ENCODE results near the gene RNF212B. TPM values are rescaled to one million over a fixed set of nuclear protein-coding genes. Genes with fewer than 3 reads are reported as not detected.
A peak's percentile ranks its signal among the peaks of the same experiment; 100 is the strongest.

RNF212B gene
- total RNA-seq, 1 experiment from 2014 or later, result not detected

DNA sequence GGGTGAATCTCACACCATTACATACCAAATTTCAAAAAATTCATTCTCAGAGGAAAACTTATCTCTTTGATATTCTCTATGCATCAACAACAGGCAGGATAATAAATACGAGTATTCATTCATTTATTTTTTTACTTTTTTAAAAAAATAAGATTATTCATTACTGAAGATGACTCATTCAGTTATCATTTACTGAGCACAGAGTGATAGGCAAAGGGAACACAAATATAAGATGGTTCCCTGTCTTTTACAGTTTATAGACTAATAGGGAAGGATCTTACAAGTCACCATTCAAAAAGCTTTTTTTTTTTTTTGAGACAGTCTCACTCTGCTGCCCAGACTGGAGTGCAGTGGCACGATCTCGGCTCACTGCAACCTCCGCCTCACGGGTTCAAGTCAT is 78.6 kb downstream of the RNF212B start:
- Histone ChIP-seq H3K4me1 (ENCODE audit: control insufficient read depth, insufficient read depth, low read length) (no peaks in the 10 kb centered on the region), H3K9me3 (ENCODE audit: control insufficient read depth, insufficient read depth, low read depth, low read length) (no peaks in the 10 kb centered on the region), H3K36me3 (ENCODE audit: control insufficient read depth, insufficient read depth, low read length) (no peaks in the 10 kb centered on the region; the same call in 1 of the 2 replicates), H3K4me3 (ENCODE audit: low read depth in 2 of 2, low read length in 2 of 2) (no peak overlapping the region), H3K27me3 (ENCODE audit: control insufficient read depth, insufficient read depth, low read length) (no peaks in the 10 kb centered on the region), H3K27ac (ENCODE audit: low read length) (no peak overlapping the region)
- in situ Hi-C loops (cut with HindIII; ENCODE audit: low pct_unique_long_range_greater_than_20kb, low sequenced_read_pairs), result no loop called here
- ATAC-seq (no peak), DNase-seq (ENCODE audit: low read depth, low spot score) (no peak)
- TF ChIP-seq SIN3A (IDR thresholded peaks at IDR 0.05; ENCODE audit: borderline replicate concordance, insufficient read depth, low read depth, low read length), result no peak
- no peak for TF ChIP-seq TCF7L2 (IDR thresholded peaks at IDR 0.05; ENCODE audit: low read depth, low read length)
- TF ChIP-seq POLR2AphosphoS5 (IDR thresholded peaks at IDR 0.05; ENCODE audit: low read depth, low read length), result no peak
- TF ChIP-seq, protein P1, sequence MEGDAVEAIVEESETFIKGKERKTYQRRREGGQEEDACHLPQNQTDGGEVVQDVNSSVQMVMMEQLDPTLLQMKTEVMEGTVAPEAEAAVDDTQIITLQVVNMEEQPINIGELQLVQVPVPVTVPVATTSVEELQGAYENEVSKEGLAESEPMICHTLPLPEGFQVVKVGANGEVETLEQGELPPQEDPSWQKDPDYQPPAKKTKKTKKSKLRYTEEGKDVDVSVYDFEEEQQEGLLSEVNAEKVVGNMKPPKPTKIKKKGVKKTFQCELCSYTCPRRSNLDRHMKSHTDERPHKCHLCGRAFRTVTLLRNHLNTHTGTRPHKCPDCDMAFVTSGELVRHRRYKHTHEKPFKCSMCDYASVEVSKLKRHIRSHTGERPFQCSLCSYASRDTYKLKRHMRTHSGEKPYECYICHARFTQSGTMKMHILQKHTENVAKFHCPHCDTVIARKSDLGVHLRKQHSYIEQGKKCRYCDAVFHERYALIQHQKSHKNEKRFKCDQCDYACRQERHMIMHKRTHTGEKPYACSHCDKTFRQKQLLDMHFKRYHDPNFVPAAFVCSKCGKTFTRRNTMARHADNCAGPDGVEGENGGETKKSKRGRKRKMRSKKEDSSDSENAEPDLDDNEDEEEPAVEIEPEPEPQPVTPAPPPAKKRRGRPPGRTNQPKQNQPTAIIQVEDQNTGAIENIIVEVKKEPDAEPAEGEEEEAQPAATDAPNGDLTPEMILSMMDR (IDR thresholded peaks at IDR 0.05), result no peak
- TF ChIP-seq, protein P2, sequence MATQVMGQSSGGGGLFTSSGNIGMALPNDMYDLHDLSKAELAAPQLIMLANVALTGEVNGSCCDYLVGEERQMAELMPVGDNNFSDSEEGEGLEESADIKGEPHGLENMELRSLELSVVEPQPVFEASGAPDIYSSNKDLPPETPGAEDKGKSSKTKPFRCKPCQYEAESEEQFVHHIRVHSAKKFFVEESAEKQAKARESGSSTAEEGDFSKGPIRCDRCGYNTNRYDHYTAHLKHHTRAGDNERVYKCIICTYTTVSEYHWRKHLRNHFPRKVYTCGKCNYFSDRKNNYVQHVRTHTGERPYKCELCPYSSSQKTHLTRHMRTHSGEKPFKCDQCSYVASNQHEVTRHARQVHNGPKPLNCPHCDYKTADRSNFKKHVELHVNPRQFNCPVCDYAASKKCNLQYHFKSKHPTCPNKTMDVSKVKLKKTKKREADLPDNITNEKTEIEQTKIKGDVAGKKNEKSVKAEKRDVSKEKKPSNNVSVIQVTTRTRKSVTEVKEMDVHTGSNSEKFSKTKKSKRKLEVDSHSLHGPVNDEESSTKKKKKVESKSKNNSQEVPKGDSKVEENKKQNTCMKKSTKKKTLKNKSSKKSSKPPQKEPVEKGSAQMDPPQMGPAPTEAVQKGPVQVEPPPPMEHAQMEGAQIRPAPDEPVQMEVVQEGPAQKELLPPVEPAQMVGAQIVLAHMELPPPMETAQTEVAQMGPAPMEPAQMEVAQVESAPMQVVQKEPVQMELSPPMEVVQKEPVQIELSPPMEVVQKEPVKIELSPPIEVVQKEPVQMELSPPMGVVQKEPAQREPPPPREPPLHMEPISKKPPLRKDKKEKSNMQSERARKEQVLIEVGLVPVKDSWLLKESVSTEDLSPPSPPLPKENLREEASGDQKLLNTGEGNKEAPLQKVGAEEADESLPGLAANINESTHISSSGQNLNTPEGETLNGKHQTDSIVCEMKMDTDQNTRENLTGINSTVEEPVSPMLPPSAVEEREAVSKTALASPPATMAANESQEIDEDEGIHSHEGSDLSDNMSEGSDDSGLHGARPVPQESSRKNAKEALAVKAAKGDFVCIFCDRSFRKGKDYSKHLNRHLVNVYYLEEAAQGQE (IDR thresholded peaks at IDR 0.05; ENCODE audit: insufficient read depth in 1 of 2, low read depth in 2 of 2, low read length in 1 of 2), result no peak
- BruUV-seq (replicated peaks), result no TSS peak
- ChIA-PET POLR2A (interaction anchor here (1.0 kb wide), 1 partner anchor 10 kb away, joined by 6 read pairs; no protein-coding TSS in a partner anchor), CTCF (no interaction called here)
- intact Hi-C loops (cut with micrococcal nuclease; ENCODE audit: unreplicated experiment), result no loop called here

DNA sequence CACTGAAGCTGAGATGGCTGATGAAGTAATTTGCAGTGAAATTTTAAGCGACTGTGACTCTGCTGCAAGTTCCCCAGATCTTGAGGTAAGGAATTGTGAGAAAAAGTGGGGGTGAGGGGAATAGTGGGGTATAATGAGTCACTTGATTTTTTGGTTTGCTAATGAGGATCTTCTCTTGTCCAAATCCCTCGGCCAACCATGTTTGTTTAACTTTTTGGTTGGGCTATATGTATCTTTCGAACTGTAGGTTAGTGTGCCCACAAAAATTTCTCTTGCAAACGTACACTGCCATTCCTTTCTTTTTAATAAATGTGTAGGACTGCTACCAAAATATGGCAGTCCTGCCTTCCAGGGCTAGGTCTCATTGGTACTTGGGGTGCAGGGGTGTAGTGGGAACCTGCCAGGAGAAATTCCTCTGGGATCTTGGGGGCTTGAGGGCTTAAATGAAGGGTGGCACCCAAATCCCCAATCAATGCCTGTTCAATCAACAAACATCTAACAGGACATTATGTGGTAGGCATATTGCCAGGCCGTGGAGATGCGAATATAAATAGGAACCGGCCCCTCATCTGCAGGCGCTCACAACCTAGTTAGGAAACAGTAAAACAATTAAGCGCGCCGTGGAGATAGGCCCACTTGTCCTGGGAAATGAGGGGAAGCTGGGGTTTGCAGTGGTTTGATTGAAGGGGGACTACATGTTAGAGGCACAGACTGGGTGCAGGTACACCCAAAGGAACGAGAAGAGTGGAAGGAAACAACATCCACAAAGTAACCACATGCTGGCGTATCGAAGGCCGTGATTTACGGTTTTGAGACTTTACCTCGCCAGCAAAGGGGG is 82.2 kb downstream of the RNF212B start:
- BruUV-seq (replicated peaks), result no TSS peak
- no peaks in the 10 kb centered on the region for H3K27me3 ChIP-seq (ENCODE audit: control insufficient read depth, insufficient read depth, low read length)
- peak overlapping the region; percentile 25 to 35; a peak in 2 of 4 replicates for H3K4me3 ChIP-seq (ENCODE audit: low read depth in 2 of 2, low read length in 2 of 2)
- DNase-seq (ENCODE audit: low read depth, low spot score) (no peak), ATAC-seq (no peak)
- peak overlapping the region; percentile 94 for H3K27ac ChIP-seq (ENCODE audit: low read length)
- ChIA-PET CTCF (interaction anchor here (0.7 kb wide), 2 partner anchors 66 to 155 kb away, joined by 6 to 8 read pairs; no protein-coding TSS in a partner anchor), POLR2A (interaction anchor here (0.6 kb wide), 1 partner anchor 669 kb away, joined by 5 read pairs; the partner anchor contains the start of gene DHRS4L2)
- TF ChIP-seq, protein P2 (IDR thresholded peaks at IDR 0.05; ENCODE audit: insufficient read depth in 1 of 2, low read depth in 2 of 2, low read length in 1 of 2), result no peak
- TF ChIP-seq TCF7L2 (IDR thresholded peaks at IDR 0.05; ENCODE audit: low read depth, low read length), result no peak
- no peak for TF ChIP-seq POLR2AphosphoS5 (IDR thresholded peaks at IDR 0.05; ENCODE audit: low read depth, low read length)
- TF ChIP-seq SIN3A (IDR thresholded peaks at IDR 0.05; ENCODE audit: borderline replicate concordance, insufficient read depth, low read depth, low read length), result no peak
- TF ChIP-seq, protein P1 (IDR thresholded peaks at IDR 0.05), result no peak
- in situ Hi-C loops (cut with HindIII; ENCODE audit: low pct_unique_long_range_greater_than_20kb, low sequenced_read_pairs), result no loop called here
- H3K36me3 ChIP-seq (ENCODE audit: control insufficient read depth, insufficient read depth, low read length), result peaks cover 21% of the 10 kb centered on the region
- peaks cover 7% of the 10 kb centered on the region for H3K4me1 ChIP-seq (ENCODE audit: control insufficient read depth, insufficient read depth, low read length)
- intact Hi-C loops (cut with micrococcal nuclease; ENCODE audit: unreplicated experiment), result loop anchor here (10.0 kb wide), 2 partner anchors 125 to 235 kb away; partner anchors contain the start of genes THTPA and ZFHX2
- H3K9me3 ChIP-seq (ENCODE audit: control insufficient read depth, insufficient read depth, low read depth, low read length), result no peaks in the 10 kb centered on the region

All from Panc1 (cell line).